SW 1271 (cell line): ENCODE measurements around the gene LRPAP1.
"Not testable (repeated sequence)": the region's sequence is repeated elsewhere in the genome, so short reads cannot be mapped to it uniquely, and the experiment has no call there.

Experiments used
- DNase-seq, 2 experiments: peaks; one replicate each; lab custom pipeline; 2025; lab: John Stamatoyannopoulos, UW

The LRPAP1 gene

DNA sequence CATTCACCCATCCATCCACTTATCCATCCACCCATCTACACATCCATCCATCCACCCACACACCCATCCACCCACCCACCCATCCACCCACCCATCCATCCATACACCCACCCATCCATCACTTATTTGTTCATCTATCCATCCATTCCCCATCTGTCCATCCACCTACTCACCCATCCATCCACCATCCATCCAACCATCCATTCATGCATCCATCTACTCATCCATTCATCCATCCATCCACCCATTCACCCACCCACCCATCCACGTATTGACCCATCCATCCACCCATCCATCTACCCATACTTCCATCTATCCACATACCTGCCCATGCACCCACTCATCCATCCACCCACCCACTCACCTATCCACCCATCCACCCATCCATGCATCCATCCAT is 28.2 kb upstream of the LRPAP1 start:
- not testable (repeated sequence) for DNase-seq

DNA sequence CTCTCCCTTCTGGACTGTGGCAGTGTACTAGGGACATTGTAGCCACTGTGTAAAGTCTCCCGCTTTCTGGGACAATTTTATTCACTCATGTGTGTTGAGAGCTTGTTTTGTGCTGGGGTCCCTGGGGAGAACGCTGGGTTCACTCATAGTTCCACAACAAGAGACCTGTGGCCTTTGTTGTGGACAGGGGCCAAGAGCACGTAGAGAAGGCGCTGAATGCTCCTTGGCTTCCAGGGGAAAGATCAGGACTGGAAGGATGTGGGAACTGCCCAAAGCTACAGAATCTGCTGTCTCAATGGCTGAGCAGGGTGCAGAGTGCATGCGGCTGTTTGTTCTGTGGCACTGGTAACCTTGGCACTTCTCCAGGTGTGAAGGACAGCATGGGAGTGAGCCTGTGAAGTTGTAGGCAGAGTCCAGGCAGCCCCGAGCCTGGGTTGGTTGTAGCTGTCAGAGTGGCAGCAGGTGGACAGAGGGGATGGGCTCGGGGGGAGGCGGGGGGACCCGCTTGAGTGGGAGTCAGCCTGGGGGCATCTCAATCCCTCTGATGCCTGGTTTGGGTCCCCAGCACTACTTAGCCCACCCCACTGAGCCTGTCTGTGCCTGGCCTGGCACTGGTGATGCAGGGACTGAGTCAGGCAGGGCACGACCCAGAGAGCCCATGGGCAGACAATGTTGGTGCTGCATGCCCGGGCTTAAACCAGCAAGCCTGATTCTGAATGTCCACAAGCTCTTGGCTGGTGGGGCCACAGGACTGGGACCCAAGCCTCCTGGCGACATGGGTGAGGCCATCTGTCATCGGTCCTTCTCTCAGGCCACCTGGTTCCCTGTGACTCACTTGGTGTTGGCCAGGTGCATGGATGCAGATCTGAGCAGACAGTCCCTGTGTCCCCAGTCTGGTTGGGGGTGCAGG is 27.4 kb upstream of the LRPAP1 start:
- DNase-seq, result not testable (repeated sequence)

DNA sequence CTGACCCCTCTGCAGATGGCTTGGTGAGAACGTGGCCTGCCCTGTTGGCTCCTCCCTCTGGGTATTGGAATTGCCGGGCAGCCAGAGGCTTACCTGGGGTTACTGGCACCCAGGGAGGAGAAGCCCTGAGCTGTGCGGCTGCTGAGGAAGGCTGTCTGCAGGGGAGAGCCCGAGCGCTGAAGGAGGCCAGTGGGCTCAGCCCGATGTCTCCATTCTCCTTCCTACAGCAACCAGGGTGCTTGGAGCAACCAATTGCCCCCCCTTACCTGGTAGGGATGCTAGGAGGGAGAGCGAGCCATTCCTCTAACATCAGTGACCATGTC is 26.3 kb upstream of the LRPAP1 start:
- DNase-seq, result not testable (repeated sequence)

DNA sequence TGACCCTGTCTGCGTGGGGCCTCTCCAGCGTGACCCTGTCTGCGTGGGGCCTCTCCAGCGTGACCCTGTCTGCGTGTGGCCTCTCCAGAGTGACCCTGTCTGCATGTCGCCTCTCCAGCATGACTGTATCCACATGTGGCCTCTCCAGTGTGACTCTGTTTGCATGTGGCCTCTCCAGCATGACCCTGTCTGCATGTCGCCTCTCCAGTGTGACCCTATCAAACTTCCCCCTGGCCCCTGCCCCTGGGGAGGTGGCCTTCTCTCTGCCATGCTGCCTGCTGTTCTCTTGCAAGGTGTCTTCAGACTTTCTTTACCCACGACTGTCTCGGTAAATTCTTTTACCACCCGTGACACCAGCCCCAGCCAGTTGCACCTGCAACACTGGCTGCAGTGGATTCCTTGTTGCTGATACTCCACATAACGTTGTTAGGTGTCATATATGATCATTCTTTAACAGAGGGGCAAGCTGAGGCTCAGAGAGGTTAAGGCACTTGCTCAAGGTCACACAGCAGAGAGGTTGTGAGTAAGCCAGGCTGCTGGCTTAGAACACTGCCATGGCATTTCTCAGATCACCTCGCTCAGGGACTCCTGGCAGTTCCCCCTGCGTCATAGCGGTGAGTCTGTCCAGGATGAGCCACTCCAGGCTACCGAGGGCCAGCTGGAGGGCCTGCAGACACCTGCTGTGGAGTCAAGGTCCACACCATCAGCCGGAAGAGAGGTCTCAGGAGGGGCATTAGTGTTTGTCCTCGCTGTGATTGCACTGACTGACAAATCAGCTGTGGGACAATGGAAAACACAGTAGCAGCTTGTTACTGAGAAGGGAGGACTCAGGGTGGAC is 25.7 kb upstream of the LRPAP1 start:
- not testable (repeated sequence) for DNase-seq

DNA sequence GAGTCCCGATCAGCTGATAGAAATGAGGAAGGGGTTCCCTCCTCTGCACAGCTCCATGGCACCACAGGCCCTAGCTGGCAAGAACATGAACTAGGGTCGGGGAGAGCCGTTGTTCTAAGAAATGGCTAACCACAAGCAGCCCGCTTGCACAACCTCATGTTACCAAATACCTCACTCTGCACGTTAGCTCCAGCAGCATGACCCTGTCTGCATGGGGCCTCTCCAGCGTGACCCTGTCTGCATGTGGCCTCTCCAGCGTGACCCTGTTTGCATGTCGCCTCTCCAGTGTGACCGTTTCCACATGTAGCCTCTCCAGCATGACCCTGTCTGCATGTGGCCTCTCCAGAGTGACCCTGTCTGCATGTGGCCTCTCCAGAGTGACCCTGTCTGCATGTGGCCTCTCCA is 24.9 kb upstream of the LRPAP1 start:
- DNase-seq, result not testable (repeated sequence)

DNA sequence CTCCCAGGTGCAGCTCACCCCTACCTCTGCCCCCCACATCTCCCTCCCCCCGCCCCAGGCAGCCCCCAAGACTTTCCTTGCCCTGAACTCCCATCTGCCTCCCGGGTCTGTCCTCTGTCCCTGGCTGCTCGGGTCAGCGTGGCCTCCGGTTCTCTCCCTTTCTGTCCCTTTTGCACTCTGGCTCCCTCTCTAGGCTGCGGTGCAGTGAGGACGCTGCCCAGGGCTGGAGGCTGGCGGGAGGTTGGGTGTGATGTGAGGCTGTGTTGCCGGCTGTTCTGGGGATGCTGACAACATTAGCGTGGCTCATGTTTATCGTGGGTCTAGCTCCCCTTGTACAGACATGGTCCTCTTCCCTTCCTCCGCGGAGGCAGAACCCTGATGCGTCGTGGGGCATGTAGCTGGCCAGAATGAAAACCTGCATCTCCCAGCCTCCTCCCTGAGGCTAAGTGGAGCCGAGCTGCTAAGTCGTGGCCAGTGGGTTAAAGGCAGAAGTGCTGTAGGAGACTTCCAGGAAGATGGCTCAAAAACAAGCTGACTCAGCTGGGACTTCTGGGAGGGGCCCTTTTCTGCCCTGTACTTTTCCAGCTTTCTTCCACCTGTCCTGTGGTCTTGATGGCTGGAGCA is 24.1 kb upstream of the LRPAP1 start:
- DNase-seq, result not testable (repeated sequence)

DNA sequence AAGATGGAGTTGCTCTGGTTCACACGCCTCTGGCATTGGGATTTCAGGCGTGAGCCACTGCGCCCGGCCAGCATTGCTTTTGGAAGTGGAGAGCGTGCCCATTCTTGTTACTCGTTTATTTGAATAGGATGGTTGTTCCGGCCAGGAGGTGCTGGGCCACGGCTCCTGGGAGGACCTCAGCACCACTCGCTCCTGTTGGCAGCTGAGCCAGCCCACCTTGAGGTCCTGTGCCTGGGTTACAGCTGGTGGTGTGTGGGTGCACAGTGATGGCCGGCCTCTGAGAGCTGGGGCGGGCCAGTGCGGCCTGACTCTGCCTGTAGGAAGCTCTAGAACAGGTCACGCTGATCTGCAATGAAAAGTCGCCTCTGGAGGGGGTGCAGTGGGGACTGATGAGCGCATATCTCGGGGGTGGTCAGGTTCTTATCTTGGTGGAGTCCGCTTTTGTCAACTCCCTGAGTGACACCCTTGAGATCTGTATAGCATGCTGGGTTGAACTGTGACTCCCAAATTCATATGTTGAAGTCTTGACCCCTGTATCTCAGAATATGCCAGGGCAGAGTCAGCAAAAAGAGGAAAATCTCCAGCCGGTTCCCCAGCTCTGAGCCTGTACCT is 23.3 kb upstream of the LRPAP1 start:
- DNase-seq, result not testable (repeated sequence)

DNA sequence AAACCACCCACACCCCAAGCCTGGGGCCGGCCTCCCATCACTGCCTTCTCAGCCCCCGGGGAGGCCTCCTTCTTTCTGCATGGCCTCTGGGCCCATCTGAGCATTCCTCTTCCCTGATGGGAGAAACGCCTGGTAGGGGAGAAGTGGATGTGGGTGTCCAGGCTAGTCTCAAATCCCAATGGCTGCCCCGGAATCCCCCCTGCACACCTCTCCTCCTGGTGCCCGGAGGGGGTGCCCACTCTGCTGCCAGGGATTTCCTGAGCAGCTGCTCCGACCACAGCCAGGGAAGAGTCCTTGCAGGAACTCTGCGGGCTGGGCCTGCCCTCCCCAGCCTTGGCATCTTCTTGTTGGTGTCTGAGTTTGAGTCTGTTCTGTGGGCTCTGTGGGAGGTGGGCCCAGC is 19.1 kb upstream of the LRPAP1 start:
- not testable (repeated sequence) for DNase-seq

DNA sequence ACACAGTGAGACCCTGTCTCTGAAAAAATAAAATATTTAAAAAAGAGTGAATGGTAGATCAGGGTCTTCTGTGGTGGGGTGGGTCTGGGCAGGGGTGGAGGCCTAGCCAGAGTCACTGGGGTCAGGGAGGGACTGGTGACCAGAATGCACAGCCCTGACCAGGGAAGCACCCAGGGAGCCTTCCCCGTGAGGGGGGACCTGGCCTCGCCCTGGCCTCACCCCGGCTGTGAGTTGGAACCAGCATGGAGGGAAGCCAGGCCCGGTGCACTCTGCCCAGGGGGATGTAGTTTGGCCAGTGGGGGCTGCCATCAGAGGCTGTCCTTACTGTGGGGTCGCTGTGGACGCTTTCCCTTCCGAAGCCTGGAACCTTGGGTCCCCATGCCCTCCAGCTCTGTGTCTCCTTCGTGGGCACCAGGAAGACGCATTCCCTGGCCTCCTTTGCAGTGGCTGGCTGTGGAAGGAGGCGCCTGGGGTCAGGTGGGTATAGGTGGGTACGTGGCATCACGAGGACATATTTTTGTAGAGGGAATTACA is 18.6 kb upstream of the LRPAP1 start:
- not testable (repeated sequence) for DNase-seq

DNA sequence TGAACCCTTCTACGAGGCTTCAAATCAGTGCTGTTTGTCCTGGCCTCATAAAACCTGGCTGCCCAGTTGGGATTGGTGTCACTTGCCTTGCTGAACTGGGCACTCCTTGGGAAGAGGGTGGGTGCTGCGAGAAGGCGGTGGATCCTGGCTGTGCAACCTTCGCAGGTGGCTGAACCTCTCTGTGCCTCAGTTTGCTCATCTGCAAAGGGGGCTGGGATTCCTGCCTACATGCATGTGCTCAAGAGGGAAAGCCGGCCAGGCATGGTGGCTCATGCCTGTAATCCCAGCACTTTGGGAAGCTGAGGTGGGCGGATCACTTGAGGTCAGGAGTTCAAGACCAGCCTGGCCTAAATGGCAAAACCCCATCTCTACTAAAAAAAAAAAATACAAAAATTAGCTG is 17.8 kb upstream of the LRPAP1 start:
- not testable (repeated sequence) for DNase-seq

DNA sequence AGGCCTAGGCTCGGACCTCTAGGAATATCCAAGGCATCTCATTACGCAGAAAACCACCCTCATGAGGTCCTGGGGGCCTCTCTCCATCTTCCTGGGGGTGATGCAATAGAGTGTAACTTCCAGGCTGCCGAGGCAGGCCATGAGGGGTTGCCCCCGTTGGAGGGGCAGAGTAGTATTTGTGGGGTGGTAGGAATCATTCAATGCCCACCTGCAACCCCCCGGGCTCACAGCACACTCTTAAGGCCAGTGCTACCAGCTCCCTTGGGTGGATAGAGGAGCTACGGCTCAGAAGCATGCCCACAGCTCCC is 17.4 kb upstream of the LRPAP1 start:
- not testable (repeated sequence) for DNase-seq

DNA sequence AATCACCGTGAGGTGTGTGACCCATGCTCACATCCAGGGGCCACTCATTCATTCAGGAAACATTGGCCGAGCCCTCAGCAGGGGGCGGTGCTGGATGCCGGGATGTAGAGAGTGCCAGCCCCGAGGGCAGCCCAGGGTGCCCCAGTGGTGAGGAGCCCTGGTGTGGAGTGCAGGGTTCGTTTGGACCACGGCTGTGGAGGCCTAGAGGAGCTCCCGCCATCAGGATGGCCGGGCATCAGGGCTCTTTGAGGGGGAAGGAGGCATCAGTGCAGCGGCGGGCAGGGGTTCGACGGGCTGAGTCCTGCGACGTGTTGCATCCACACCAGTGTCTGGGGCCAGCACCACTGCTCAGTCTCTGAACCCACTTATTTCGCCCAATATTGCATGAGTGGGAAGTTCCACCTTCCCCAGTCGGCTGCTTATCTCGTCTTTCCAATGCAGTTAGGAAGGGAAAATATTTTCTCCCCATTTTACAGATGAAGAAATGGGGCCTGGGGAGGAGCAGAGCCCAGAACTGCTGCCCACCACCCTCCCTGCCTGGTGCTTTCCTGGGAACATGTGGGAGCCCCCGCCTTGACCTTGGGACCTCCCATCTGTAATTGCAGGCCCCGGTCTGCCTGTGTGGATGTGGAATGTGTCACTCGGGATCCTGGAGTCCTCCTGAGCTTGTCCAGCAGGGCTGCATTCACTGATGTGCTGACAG is 16.9 kb upstream of the LRPAP1 start:
- not testable (repeated sequence) for DNase-seq

DNA sequence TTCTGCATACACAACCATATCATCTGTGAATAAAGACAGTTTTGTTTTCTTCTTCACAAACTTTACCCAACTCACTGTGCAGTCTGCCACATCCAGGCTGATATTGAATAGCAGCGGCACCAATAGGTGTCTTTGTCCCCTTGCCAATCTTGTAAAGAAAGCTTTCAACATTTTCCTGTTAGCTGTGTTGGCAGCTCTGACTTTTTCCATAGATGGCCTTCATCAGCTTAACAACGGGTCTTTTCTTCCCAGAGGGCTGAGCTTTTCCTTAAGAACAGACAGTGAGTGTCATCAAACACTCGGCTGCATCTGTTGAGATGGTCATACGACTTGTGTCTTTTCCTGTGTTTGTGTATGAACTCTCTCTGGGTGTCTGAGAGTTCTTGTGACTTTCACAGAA is 14.5 kb upstream of the LRPAP1 start:
- not testable (repeated sequence) for DNase-seq

DNA sequence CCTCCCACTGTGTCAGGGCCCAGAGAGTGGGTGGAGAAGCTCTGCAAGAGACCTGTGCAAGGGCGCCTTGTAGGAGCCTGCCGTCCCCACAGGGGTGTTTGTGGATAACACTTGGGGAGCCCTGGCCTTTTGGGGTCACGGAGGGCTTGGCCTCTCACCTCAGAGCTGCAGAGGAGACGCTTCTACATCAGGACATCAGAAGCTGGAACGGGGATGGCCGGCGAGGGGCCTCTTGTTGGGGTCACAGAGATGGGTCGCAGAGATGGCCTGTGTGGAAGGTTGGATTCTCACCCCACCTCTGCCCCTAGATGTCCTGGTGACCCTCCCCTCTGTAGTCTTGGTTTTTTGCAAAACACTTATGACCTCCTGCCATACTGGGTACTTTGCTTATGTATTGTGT is 13.1 kb upstream of the LRPAP1 start:
- not testable (repeated sequence) for DNase-seq

DNA sequence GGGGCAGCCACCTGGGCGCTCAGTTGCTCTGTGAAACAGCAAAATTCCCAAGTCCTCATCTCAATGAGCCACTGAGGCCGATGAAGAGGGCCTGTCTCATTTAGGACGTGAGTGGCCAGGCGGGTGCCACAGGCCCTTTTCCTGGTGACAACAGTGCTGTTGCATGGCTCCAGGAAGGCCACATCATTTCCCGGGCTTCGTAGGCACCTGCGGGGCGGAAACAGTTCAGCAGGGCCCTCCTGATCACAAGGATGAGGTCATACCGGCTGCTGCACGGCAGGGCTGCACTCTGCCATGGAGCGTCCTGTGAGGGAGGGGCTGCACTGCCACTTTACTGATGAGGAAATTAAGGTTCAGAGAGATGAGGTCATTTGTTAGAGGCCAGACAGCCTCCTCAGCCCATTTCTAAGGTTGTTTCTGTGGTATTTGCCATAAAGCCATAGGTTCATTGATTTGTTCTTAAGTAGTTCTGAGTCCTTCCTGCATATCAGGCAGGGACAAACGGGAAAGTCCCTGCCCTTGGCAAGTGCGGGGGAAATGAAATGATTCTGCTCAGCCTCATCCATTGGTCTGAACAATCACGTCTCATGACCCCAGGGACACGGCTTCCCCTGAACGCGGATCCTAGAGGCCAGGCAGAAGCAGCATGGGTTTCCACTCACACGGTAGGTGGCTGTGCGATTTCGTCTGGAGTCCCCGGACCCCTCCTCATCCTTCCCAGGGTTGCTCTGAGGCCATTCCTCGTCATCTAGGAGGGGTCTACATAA is 12.2 kb upstream of the LRPAP1 start:
- DNase-seq, result not testable (repeated sequence)

DNA sequence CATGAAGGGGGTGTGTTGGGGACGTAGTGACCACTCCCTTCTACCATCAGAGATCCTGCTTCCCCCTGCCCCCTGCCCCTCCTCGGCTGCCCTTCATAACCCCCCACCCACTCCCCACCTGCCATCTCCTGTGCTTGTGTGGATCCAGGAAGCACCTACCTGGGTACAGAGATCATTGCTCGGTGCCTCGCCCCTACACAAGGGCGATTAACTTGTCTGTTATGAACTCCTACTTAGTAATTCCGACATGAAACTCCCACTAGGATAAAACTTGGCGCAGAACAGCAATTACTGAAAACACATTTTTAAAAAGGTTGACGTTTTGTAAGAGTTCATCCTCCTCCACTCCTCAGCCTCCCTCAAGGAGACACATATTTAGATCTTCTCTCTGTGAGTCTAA is 11.2 kb upstream of the LRPAP1 start:
- DNase-seq, result not testable (repeated sequence)

DNA sequence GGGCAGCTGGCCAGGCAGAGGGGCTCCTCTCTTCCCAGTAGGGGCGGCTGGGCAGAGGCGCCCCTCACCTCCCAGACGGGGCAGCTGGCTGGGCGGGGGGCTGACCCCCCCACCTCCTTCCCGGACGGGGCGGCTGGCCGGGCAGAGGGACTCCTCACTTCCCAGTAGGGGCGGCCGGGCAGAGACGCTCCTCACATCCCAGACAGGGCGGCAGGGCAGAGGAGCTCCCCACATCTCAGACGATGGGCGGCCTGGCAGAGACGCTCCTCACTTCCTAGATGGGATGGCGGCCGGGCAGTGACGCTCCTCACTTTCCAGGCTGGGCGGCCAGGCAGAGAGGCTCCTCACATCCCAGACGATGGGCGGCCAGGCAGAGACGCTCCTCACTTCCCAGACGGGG is 6.7 kb upstream of the LRPAP1 start:
- DNase-seq, result not testable (repeated sequence)

DNA sequence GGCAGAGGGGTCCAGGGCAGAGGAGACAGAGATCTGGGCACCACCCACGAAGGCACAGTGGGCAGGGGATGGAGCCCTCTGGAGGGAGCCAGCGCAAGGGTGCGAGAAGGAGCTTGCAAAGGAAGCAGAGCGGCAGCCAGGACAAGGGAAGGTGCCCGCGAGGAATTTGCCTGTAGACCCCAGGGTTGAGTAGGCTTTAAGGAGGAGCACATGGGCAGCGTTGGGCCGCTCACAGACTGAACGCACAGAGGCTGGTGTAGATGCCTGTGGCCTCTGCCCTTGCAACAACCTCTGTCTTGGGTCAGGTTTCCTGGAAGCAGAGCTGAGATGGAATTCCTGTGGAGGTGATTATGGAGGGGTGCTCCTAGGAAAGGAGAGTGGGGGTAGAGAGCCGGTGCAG is 3.6 kb upstream of the LRPAP1 start:
- not testable (repeated sequence) for DNase-seq

DNA sequence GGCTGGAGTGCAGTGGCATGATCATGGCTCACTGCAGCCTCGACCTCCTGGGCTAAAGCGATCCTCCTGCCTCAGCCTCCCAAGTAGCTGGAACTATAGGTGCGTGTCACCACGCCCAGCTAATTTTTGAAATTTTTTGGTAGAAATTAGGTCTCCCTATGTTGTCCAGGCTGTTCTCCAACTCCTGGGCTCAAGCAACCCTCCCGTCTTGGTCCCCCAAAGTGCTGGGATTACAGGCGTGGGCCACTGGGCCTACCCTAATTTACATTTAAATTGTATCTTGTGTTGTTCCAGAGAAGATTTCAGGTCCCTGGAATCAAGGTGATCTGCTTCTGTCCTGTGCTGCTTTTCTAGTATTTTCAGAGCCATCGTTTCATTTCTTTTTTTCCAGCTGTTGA is 1.2 kb upstream of the LRPAP1 start:
- DNase-seq, result no peak

DNA sequence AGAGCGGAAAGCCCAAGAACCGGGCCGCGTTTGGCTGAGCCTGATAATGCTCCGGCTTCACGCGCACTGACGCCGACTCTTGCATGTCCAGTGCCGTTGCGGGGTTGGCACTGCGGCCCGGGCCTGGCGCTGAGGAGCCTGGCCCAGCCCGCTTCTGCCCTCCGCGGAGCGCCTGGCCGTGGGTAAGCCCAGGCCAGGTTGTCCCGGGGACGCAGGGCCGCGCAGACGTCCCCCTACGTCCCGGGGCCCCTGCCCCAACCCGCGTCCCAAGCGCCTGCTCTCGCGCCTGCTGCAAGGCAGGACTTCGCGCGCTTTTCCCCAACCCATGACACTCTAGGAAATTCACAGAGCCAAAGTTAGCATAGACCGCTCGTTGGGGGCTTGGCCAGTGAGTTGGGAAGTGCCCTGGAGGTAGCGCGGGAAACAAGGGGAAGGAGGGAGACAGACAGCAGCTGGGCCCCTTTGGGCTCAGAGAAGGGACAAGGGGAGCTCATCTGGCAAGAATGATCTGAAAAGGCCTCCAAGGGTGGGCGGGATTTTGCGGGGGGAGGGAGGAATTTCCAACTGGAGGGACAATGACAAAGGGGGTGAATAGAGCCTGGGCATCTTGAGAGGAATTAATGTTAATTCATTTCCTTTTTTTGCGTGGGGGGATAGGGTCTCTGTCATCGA is 665 bp upstream of the LRPAP1 start:
- DNase-seq, result no peak
